ENCODE data around the gene MEIS3.

MEIS3 gene

GRCh38 chr19:47405197-47405550 is 14.2 kb downstream of the MEIS3 start:
- no peak for TF ChIP-seq CTCF (IDR thresholded peaks at IDR 0.05; ENCODE audit: low read depth, low read length)
- H3K4me3 ChIP-seq (ENCODE audit: low read depth, low read length) = no peak overlapping the region

GRCh38 chr19:47404334-47405196 is 14.8 kb downstream of the MEIS3 start:
- no peak for TF ChIP-seq CTCF (IDR thresholded peaks at IDR 0.05; ENCODE audit: low read depth, low read length)
- no peak overlapping the region for H3K4me3 ChIP-seq (ENCODE audit: low read depth, low read length)

- H3K4me3 ChIP-seq (ENCODE audit: low read depth, low read length) = no peak overlapping the region
- no peak for TF ChIP-seq CTCF (IDR thresholded peaks at IDR 0.05; ENCODE audit: low read depth, low read length)
Observed at GRCh38 chr19:47402504-47402903, 16.8 kb downstream of the MEIS3 start.

GRCh38 chr19:47398707-47399597 is 20.4 kb downstream of the MEIS3 start:
- no peak for TF ChIP-seq CTCF (IDR thresholded peaks at IDR 0.05; ENCODE audit: low read depth, low read length)
- no peak overlapping the region for H3K4me3 ChIP-seq (ENCODE audit: low read depth, low read length)

- H3K4me3 ChIP-seq (ENCODE audit: low read depth, low read length) = no peak overlapping the region
- peak; percentile 91 for TF ChIP-seq CTCF (IDR thresholded peaks at IDR 0.05; ENCODE audit: low read depth, low read length)
Observed at GRCh38 chr19:47391510-47392223, 27.7 kb downstream of the MEIS3 start.

- TF ChIP-seq CTCF (IDR thresholded peaks at IDR 0.05; ENCODE audit: low read depth, low read length) = no peak
- no peak overlapping the region for H3K4me3 ChIP-seq (ENCODE audit: low read depth, low read length)
Observed at GRCh38 chr19:47390533-47391488, 28.5 kb downstream of the MEIS3 start.

Measured in WI38 (cell line).